Stomach (tissue), 9 donors: ENCODE data around the gene TGFBI. TPM values are rescaled to one million over a fixed set of nuclear protein-coding genes. Genes with fewer than 3 reads are reported as not detected.

Experiments used
- DNase-seq, 2 donors: peaks; one replicate each; pipeline versions ENCODE4 v3.0.0 to v3.0.0-alpha.2; 2013 to 2019
- H3K27ac ChIP-seq, 5 donors: fragments of 200-600 bp in 4 of 5; sonication (generic) in 4 of 5; one replicate each; pipeline ENCODE4 v1.5.1; 2013 to 2019; ENCODE audit warnings: mild to moderate bottlenecking in 1 of 5, moderate library complexity in 1 of 5
- H3K27me3 ChIP-seq, 3 donors: fragments of 200-600 bp; sonication (generic); one replicate each; pipeline ENCODE4 v1.5.1; 2017 to 2019; ENCODE audit warnings: mixed run types in 1 of 3
- H3K36me3 ChIP-seq, 4 donors: fragments of 200-600 bp; sonication (generic); 1 replicate in 3 of 4; 2 replicates in 1 of 4; pipeline ENCODE4 v1.5.1; 2016 to 2019
- H3K4me1 ChIP-seq, 4 donors: fragments of 200-600 bp; sonication (generic); one replicate each; pipeline ENCODE4 v1.5.1; 2016 to 2019
- H3K4me3 ChIP-seq, 4 donors: fragments of 200-600 bp; sonication (generic) in 3 of 4; one replicate each; pipeline ENCODE4 v1.5.1; 2016 to 2019; ENCODE audit warnings: mild to moderate bottlenecking in 1 of 4
- H3K9me3 ChIP-seq, 4 donors: fragments of 200-600 bp; sonication (generic); one replicate each; pipeline ENCODE4 v1.5.1; 2016 to 2019
- CTCF ChIP-seq, 7 experiments: fragments of 450-650 bp in 4 of 7; fragments of 200-600 bp in 3 of 7; sonication (generic) in 3 of 7; IDR thresholded peaks; one replicate each; pipeline ENCODE4 v1.5.1; 2016 to 2019; ENCODE audit warnings: antibody characterized with exemption in 7 of 7, control low read depth in 2 of 7, mild to moderate bottlenecking in 1 of 7
- EP300 ChIP-seq: sonication (generic); formaldehyde crosslinking; IDR thresholded peaks from one replicate; pipeline ENCODE4 v1.6.1; 2017; ENCODE audit warnings: antibody characterized with exemption
- POLR2A ChIP-seq, 4 donors: fragments of 450-650 bp; IDR thresholded peaks; one replicate each; pipeline ENCODE4 v1.6.1; 2016; ENCODE audit warnings: antibody characterized with exemption in 4 of 4, control low read depth in 2 of 4, mild to moderate bottlenecking in 1 of 4, moderate library complexity in 1 of 4
- POLR2AphosphoS5 ChIP-seq, 3 donors: sonication (generic); formaldehyde crosslinking; IDR thresholded peaks; one replicate each; pipeline ENCODE4 v1.6.1; 2016; ENCODE audit warnings: antibody characterized with exemption in 3 of 3
- WGBS, 5 donors: extraction: QIAGEN DNeasy Blood & Tissue Kit in 3 of 5; methylation state at CpG; one replicate each; pipeline versions ENCODE4 v1.1.5 to v1.1.7; 2013 to 2018; 5-methylcytosine and 5-hydroxymethylcytosine counted together
- intact Hi-C: fragments of 100-400 bp; cut with DNase I; formaldehyde crosslinking; loops from one replicate; pipeline ENCODE4 v1.15.1; 2023; ENCODE audit warnings: low total_unique reads
- polyA plus RNA-seq, 3 donors: library from polyadenylated mRNA; stranded (reverse); fragments of 200-250 nt; gene quantifications; one replicate each; pipeline ENCODE4 v1.2.3, GENCODE V29; 2013
- total RNA-seq, 5 donors: library from RNA; depleted of rRNA; stranded (reverse); fragments of >200 nt; gene quantifications; one replicate each; pipeline versions ENCODE4 v1.1.0 to v1.2.3, GENCODE V29; 2014 to 2016
- donor health status: healthy with polysubstance abuse.
- donor health status: Bipolar disorder and iron deficiency.
- donor health status: healthy.

The TGFBI gene
- total and polyA plus RNA-seq, 8 donors, result 24.5 to 180 (median 62.2) TPM

GRCh38 chr5:136011414-136012001 is 17.3 kb upstream of the TGFBI start:
- DNase-seq, result peak in 1 of 2 donors; percentile 53
- no peaks in the 10 kb centered on the region for H3K9me3 ChIP-seq
- H3K36me3 ChIP-seq, result no peaks in the 10 kb centered on the region
- no peaks in the 10 kb centered on the region for H3K27me3 ChIP-seq
- intact Hi-C loops, result no loop called here
- no peak overlapping the region for H3K4me3 ChIP-seq
- no peak for TF ChIP-seq CTCF (IDR thresholded peaks at IDR 0.05)
- no peak for TF ChIP-seq EP300
- TF ChIP-seq POLR2AphosphoS5 (IDR thresholded peaks at IDR 0.05), result peak in 1 of 3 donors; percentile 56
- no peak for TF ChIP-seq POLR2A (IDR thresholded peaks at IDR 0.05)
- H3K27ac ChIP-seq, result peak overlapping the region in 3 of 5 donors; percentile 34 to 40 (median 35)
- peaks cover 0 to 42% (median 20%) of the 10 kb centered on the region in 4 donors for H3K4me1 ChIP-seq
- WGBS, 5 donors, result 37 to 53% (median 43%) methylated on average over 4 of the region's 4 CpGs

- 7 to 34% (median 17%) methylated on average over 3 of the region's 3 CpGs for WGBS, 5 donors
- H3K27ac ChIP-seq, result peak overlapping the region in 3 of 5 donors; percentile 14 to 40 (median 26)
Observed at GRCh38 chr5:136012041-136012804, 16.6 kb upstream of the TGFBI start.

GRCh38 chr5:136013559-136013958 is 15.2 kb upstream of the TGFBI start:
- 66 to 80% (median 71%) methylated on average over 2 of the region's 2 CpGs for WGBS, 5 donors
- Histone ChIP-seq H3K9me3 (no peaks in the 10 kb centered on the region), H3K27ac (peak overlapping the region in 1 of 5 donors; percentile 9), H3K27me3 (no peaks in the 10 kb centered on the region), H3K36me3 (no peaks in the 10 kb centered on the region), H3K4me3 (no peak overlapping the region), H3K4me1 (peaks cover 0 to 50% (median 18%) of the 10 kb centered on the region in 4 donors)
- intact Hi-C loops, result no loop called here
- DNase-seq, result no peak
- TF ChIP-seq EP300 (no peak), CTCF (IDR thresholded peaks at IDR 0.05) (no peak), POLR2AphosphoS5 (IDR thresholded peaks at IDR 0.05) (no peak), POLR2A (IDR thresholded peaks at IDR 0.05) (no peak)

More at GRCh38 chr5:136012041-136012804, 16.6 kb upstream of the TGFBI start:
- H3K36me3 ChIP-seq, result no peaks in the 10 kb centered on the region
- peaks cover 0 to 47% (median 18%) of the 10 kb centered on the region in 4 donors for H3K4me1 ChIP-seq
- TF ChIP-seq POLR2AphosphoS5 (IDR thresholded peaks at IDR 0.05) (peak in 1 of 3 donors; percentile 13), EP300 (no peak)
- no peaks in the 10 kb centered on the region for H3K27me3 ChIP-seq
- intact Hi-C loops, result no loop called here
- no peak overlapping the region for H3K4me3 ChIP-seq
- no peak for DNase-seq
- no peaks in the 10 kb centered on the region for H3K9me3 ChIP-seq

- Histone ChIP-seq H3K4me3 (no peak overlapping the region), H3K27me3 (no peaks in the 10 kb centered on the region), H3K4me1 (peaks cover 5 to 56% (median 24%) of the 10 kb centered on the region in 4 donors), H3K36me3 (no peaks in the 10 kb centered on the region), H3K27ac (peak overlapping the region in 2 of 5 donors; percentile 9 to 61), H3K9me3 (no peaks in the 10 kb centered on the region)
- WGBS, 5 donors, result 64 to 77% (median 70%) methylated on average over 7 of the region's 7 CpGs
- TF ChIP-seq POLR2A (IDR thresholded peaks at IDR 0.05) (no peak), CTCF (IDR thresholded peaks at IDR 0.05) (no peak), POLR2AphosphoS5 (IDR thresholded peaks at IDR 0.05) (no peak), EP300 (no peak)
- DNase-seq, result peak in 1 of 2 donors; percentile 81
- intact Hi-C loops, result no loop called here
Observed at GRCh38 chr5:136014049-136015002, 14.5 kb upstream of the TGFBI start.
